ENCODE measurements around the gene PRUNE2.

Gene PRUNE2

GRCh38 chr9:76629205-76629990 lies 276.5 kb downstream of the PRUNE2 start:
- no peaks in the 10 kb centered on the region for H3K27me3 ChIP-seq (ENCODE audit: insufficient read depth, low read length, poor library complexity)
- no peak overlapping the region for H3K23ac ChIP-seq (ENCODE audit: low read length)
- no peak overlapping the region for H3K9ac ChIP-seq (ENCODE audit: low read length)
- H4K8ac ChIP-seq (ENCODE audit: low read depth, low read length) = no peak overlapping the region
- no peaks in the 10 kb centered on the region for H3K79me2 ChIP-seq (ENCODE audit: control insufficient read depth, insufficient read depth, low read length)
- H3K56ac ChIP-seq (ENCODE audit: low read length) = no peak overlapping the region
- H2BK120ac ChIP-seq (ENCODE audit: low read depth, low read length) = no peak overlapping the region
- H4K5ac ChIP-seq (ENCODE audit: low read length) = no peak overlapping the region
- H3K79me1 ChIP-seq (ENCODE audit: low read length) = no peaks in the 10 kb centered on the region
- no peaks in the 10 kb centered on the region for H3K4me1 ChIP-seq (ENCODE audit: control insufficient read depth, low read depth, low read length)
- no peak overlapping the region for H2BK5ac ChIP-seq (ENCODE audit: low read length)
- H3K27ac ChIP-seq (ENCODE audit: low read depth, low read length) = no peak overlapping the region
- no peak overlapping the region for H3K4me2 ChIP-seq (ENCODE audit: low read length)
- no peak overlapping the region for H2BK15ac ChIP-seq (replicated peaks; ENCODE audit: low read depth)
- no peak for DNase-seq
- H3K18ac ChIP-seq (ENCODE audit: low read length) = no peak overlapping the region
- no peak overlapping the region for H3K4me3 ChIP-seq (ENCODE audit: low read length)
- no CpG with 5 or more reads among the region's 4 CpGs for WGBS (ENCODE audit: extremely low coverage, insufficient coverage, low lambda C conversion rate)
- H3K36me3 ChIP-seq (ENCODE audit: control insufficient read depth, insufficient read depth, low read length) = no peaks in the 10 kb centered on the region
- no peak overlapping the region for H3K4ac ChIP-seq (ENCODE audit: low read depth, low read length)
- no peak overlapping the region for H2AK5ac ChIP-seq (ENCODE audit: low read length)

- Histone ChIP-seq H3K36me3 (ENCODE audit: control insufficient read depth, insufficient read depth, low read length) (no peaks in the 10 kb centered on the region), H2BK5ac (ENCODE audit: low read length) (no peak overlapping the region), H3K79me1 (ENCODE audit: low read length) (no peaks in the 10 kb centered on the region), H3K23ac (ENCODE audit: low read length) (no peak overlapping the region), H2BK120ac (ENCODE audit: low read depth, low read length) (no peak overlapping the region), H3K4ac (ENCODE audit: low read depth, low read length) (no peak overlapping the region), H2BK15ac (replicated peaks; ENCODE audit: low read depth) (no peak overlapping the region), H3K18ac (ENCODE audit: low read length) (no peak overlapping the region), H3K27me3 (ENCODE audit: insufficient read depth, low read length, poor library complexity) (no peaks in the 10 kb centered on the region), H4K5ac (ENCODE audit: low read length) (no peak overlapping the region), H3K9ac (ENCODE audit: low read length) (no peak overlapping the region), H3K4me2 (ENCODE audit: low read length) (no peak overlapping the region), H3K56ac (ENCODE audit: low read length) (no peak overlapping the region), H3K27ac (ENCODE audit: low read depth, low read length) (no peak overlapping the region), H2AK5ac (ENCODE audit: low read length) (no peak overlapping the region), H3K4me3 (ENCODE audit: low read length) (no peak overlapping the region), H3K79me2 (ENCODE audit: control insufficient read depth, insufficient read depth, low read length) (no peaks in the 10 kb centered on the region), H3K4me1 (ENCODE audit: control insufficient read depth, low read depth, low read length) (no peaks in the 10 kb centered on the region), H4K8ac (ENCODE audit: low read depth, low read length) (no peak overlapping the region)
- DNase-seq = no peak
- no CpG with 5 or more reads among the region's 5 CpGs for WGBS (ENCODE audit: extremely low coverage, insufficient coverage, low lambda C conversion rate)
Measured at GRCh38 chr9:76628155-76628554, 277.8 kb downstream of the PRUNE2 start.

- no peak overlapping the region for H2AK5ac ChIP-seq (ENCODE audit: low read length)
- no peak overlapping the region for H3K23ac ChIP-seq (ENCODE audit: low read length)
- no peak overlapping the region for H4K8ac ChIP-seq (ENCODE audit: low read depth, low read length)
- H3K18ac ChIP-seq (ENCODE audit: low read length) = no peak overlapping the region
- no peak for DNase-seq
- no peak overlapping the region for H2BK5ac ChIP-seq (ENCODE audit: low read length)
- H3K27me3 ChIP-seq (ENCODE audit: insufficient read depth, low read length, poor library complexity) = no peaks in the 10 kb centered on the region
- H3K36me3 ChIP-seq (ENCODE audit: control insufficient read depth, insufficient read depth, low read length) = no peaks in the 10 kb centered on the region
- no peak overlapping the region for H2BK120ac ChIP-seq (ENCODE audit: low read depth, low read length)
- no CpG with 5 or more reads among the region's 7 CpGs for WGBS (ENCODE audit: extremely low coverage, insufficient coverage, low lambda C conversion rate)
- no peak overlapping the region for H2BK15ac ChIP-seq (replicated peaks; ENCODE audit: low read depth)
- no peaks in the 10 kb centered on the region for H3K79me2 ChIP-seq (ENCODE audit: control insufficient read depth, insufficient read depth, low read length)
- H3K9ac ChIP-seq (ENCODE audit: low read length) = no peak overlapping the region
- no peak overlapping the region for H3K27ac ChIP-seq (ENCODE audit: low read depth, low read length)
- H3K79me1 ChIP-seq (ENCODE audit: low read length) = no peaks in the 10 kb centered on the region
- no peak overlapping the region for H3K56ac ChIP-seq (ENCODE audit: low read length)
- H3K4ac ChIP-seq (ENCODE audit: low read depth, low read length) = no peak overlapping the region
- no peak overlapping the region for H3K4me2 ChIP-seq (ENCODE audit: low read length)
- no peaks in the 10 kb centered on the region for H3K4me1 ChIP-seq (ENCODE audit: control insufficient read depth, low read depth, low read length)
- no peak overlapping the region for H3K4me3 ChIP-seq (ENCODE audit: low read length)
- no peak overlapping the region for H4K5ac ChIP-seq (ENCODE audit: low read length)
Measured at GRCh38 chr9:76626980-76627379, 278.9 kb downstream of the PRUNE2 start.

GRCh38 chr9:76626141-76626540 lies 279.8 kb downstream of the PRUNE2 start:
- no peak overlapping the region for H2AK5ac ChIP-seq (ENCODE audit: low read length)
- H3K36me3 ChIP-seq (ENCODE audit: control insufficient read depth, insufficient read depth, low read length) = no peaks in the 10 kb centered on the region
- WGBS (ENCODE audit: extremely low coverage, insufficient coverage, low lambda C conversion rate) = no CpG with 5 or more reads among the region's 1 CpG
- H3K4ac ChIP-seq (ENCODE audit: low read depth, low read length) = no peak overlapping the region
- no peak overlapping the region for H2BK120ac ChIP-seq (ENCODE audit: low read depth, low read length)
- no peak overlapping the region for H4K8ac ChIP-seq (ENCODE audit: low read depth, low read length)
- no peak overlapping the region for H3K4me2 ChIP-seq (ENCODE audit: low read length)
- no peak for DNase-seq
- no peak overlapping the region for H3K27ac ChIP-seq (ENCODE audit: low read depth, low read length)
- no peak overlapping the region for H2BK5ac ChIP-seq (ENCODE audit: low read length)
- H4K5ac ChIP-seq (ENCODE audit: low read length) = no peak overlapping the region
- H3K27me3 ChIP-seq (ENCODE audit: insufficient read depth, low read length, poor library complexity) = no peaks in the 10 kb centered on the region
- no peak overlapping the region for H3K23ac ChIP-seq (ENCODE audit: low read length)
- no peaks in the 10 kb centered on the region for H3K4me1 ChIP-seq (ENCODE audit: control insufficient read depth, low read depth, low read length)
- H3K18ac ChIP-seq (ENCODE audit: low read length) = no peak overlapping the region
- no peak overlapping the region for H3K56ac ChIP-seq (ENCODE audit: low read length)
- H3K79me2 ChIP-seq (ENCODE audit: control insufficient read depth, insufficient read depth, low read length) = no peaks in the 10 kb centered on the region
- no peaks in the 10 kb centered on the region for H3K79me1 ChIP-seq (ENCODE audit: low read length)
- H3K9ac ChIP-seq (ENCODE audit: low read length) = no peak overlapping the region
- H2BK15ac ChIP-seq (replicated peaks; ENCODE audit: low read depth) = no peak overlapping the region
- no peak overlapping the region for H3K4me3 ChIP-seq (ENCODE audit: low read length)

- Histone ChIP-seq H3K4ac (ENCODE audit: low read depth, low read length) (no peak overlapping the region), H2BK5ac (ENCODE audit: low read length) (no peak overlapping the region), H4K8ac (ENCODE audit: low read depth, low read length) (no peak overlapping the region), H3K79me1 (ENCODE audit: low read length) (no peaks in the 10 kb centered on the region), H3K18ac (ENCODE audit: low read length) (no peak overlapping the region), H3K4me2 (ENCODE audit: low read length) (no peak overlapping the region), H3K9ac (ENCODE audit: low read length) (no peak overlapping the region), H4K5ac (ENCODE audit: low read length) (no peak overlapping the region), H2BK120ac (ENCODE audit: low read depth, low read length) (no peak overlapping the region), H3K27me3 (ENCODE audit: insufficient read depth, low read length, poor library complexity) (no peaks in the 10 kb centered on the region), H3K4me1 (ENCODE audit: control insufficient read depth, low read depth, low read length) (no peaks in the 10 kb centered on the region), H2AK5ac (ENCODE audit: low read length) (no peak overlapping the region), H3K36me3 (ENCODE audit: control insufficient read depth, insufficient read depth, low read length) (no peaks in the 10 kb centered on the region), H3K4me3 (ENCODE audit: low read length) (no peak overlapping the region), H3K23ac (ENCODE audit: low read length) (no peak overlapping the region), H3K56ac (ENCODE audit: low read length) (no peak overlapping the region), H3K27ac (ENCODE audit: low read depth, low read length) (no peak overlapping the region), H3K79me2 (ENCODE audit: control insufficient read depth, insufficient read depth, low read length) (no peaks in the 10 kb centered on the region), H2BK15ac (replicated peaks; ENCODE audit: low read depth) (no peak overlapping the region)
- WGBS (ENCODE audit: extremely low coverage, insufficient coverage, low lambda C conversion rate) = no CpG with 5 or more reads among the region's 5 CpGs
- DNase-seq = no peak
Measured at GRCh38 chr9:76624391-76625048, 281.4 kb downstream of the PRUNE2 start.
